Psoas muscle (tissue), 8 donors: ENCODE measurements around the gene USP15. TPM values are rescaled to one million over a fixed set of nuclear protein-coding genes. Genes with fewer than 3 reads are reported as not detected.

Experiments used
- ATAC-seq, 4 donors: fragments of 200-7000 bp; cut with Tn5 transposase; one replicate each; pipeline ENCODE4 v1.9.1; 2020; ENCODE audit warnings: moderate library complexity in 3 of 4, mild to moderate bottlenecking in 2 of 4
- DNase-seq, 2 donors: peaks; one replicate each; pipeline ENCODE4 v3.0.0-alpha.2; 2020
- H3K27ac ChIP-seq: fragments of 200-600 bp; one replicate; pipeline ENCODE4 v1.8.0; 2022
- H3K27me3 ChIP-seq, 3 donors: fragments of 200-600 bp in 1 of 3; one replicate each; pipeline versions ENCODE4 v1.6.1 to v1.8.0; 2013 to 2022; ENCODE audit warnings: low read length in 2 of 3, mild to moderate bottlenecking in 2 of 3, moderate library complexity in 1 of 3; ENCODE audit not compliant: insufficient read depth in 3 of 3
- H3K36me3 ChIP-seq, 2 donors: fragments of 200-600 bp in 1 of 2; one replicate each; pipeline versions ENCODE4 v1.6.1 to v1.8.0; 2013 to 2022; ENCODE audit warnings: low read depth in 1 of 2, mild to moderate bottlenecking in 1 of 2, moderate library complexity in 1 of 2; ENCODE audit not compliant: insufficient read depth in 1 of 2
- H3K4me1 ChIP-seq: fragments of 200-600 bp; one replicate; pipeline ENCODE4 v1.8.0; 2022
- H3K4me3 ChIP-seq: fragments of 200-600 bp; one replicate; pipeline ENCODE4 v1.8.0; 2022; ENCODE audit warnings: mild to moderate bottlenecking
- H3K9me3 ChIP-seq: fragments of 200-600 bp; one replicate; pipeline ENCODE4 v1.8.0; 2022
- WGBS, 3 donors: extraction: QIAGEN DNeasy Blood & Tissue Kit; methylation state at CpG; one replicate each; pipeline versions ENCODE4 v1.1.6 to v1.1.7; 2013; 5-methylcytosine and 5-hydroxymethylcytosine counted together
- intact Hi-C, 2 donors: fragments of 100-400 bp; cut with DNase I; formaldehyde crosslinking; loops; one replicate each; pipeline versions ENCODE4 v1.11.0 to v1.14.2; 2022
- polyA plus RNA-seq, 3 donors: library from polyadenylated mRNA; stranded (reverse); fragments of 200-250 nt; gene quantifications; one replicate each; pipeline ENCODE4 v1.2.3, GENCODE V29; 2013
- total RNA-seq, 4 donors: library from RNA; stranded (reverse); fragmentation: NEBNext Ultra II Directional in 2 of 4; extraction: Animal tissue kit (Norgen Biotek cat#: 25700) in 2 of 4; gene quantifications; one replicate each; pipeline versions ENCODE4 v1.2.1 to v1.2.4, GENCODE V29; 2021 to 2023
- TF ChIP-seq, protein P1 (sequence below): fragments of 200-600 bp; IDR thresholded peaks from one replicate; pipeline ENCODE4 v1.8.0; 2022; ENCODE audit warnings: antibody characterized with exemption
- donor health status: healthy with polysubstance abuse.
- donor health status: DM: no; HTN: no; CAD: no; lungs with moderate emphysema.
- donor health status: Bipolar disorder and iron deficiency.
- donor health status: healthy.
- donor health status: DM: yes; HTN: yes; CAD: no.
- donor health status: DM: no; HTN: no; CAD: no.
- donor health status: DM: no; HTN: no; CAD: no.
- donor health status: DM: yes; HTN: yes; CAD: no.

USP15 gene
- total and polyA plus RNA-seq, 7 donors = 27.6 to 65.6 (median 48.7) TPM

- H3K27me3 ChIP-seq = no peaks in the 10 kb centered on the region
- TF ChIP-seq, protein P1, sequence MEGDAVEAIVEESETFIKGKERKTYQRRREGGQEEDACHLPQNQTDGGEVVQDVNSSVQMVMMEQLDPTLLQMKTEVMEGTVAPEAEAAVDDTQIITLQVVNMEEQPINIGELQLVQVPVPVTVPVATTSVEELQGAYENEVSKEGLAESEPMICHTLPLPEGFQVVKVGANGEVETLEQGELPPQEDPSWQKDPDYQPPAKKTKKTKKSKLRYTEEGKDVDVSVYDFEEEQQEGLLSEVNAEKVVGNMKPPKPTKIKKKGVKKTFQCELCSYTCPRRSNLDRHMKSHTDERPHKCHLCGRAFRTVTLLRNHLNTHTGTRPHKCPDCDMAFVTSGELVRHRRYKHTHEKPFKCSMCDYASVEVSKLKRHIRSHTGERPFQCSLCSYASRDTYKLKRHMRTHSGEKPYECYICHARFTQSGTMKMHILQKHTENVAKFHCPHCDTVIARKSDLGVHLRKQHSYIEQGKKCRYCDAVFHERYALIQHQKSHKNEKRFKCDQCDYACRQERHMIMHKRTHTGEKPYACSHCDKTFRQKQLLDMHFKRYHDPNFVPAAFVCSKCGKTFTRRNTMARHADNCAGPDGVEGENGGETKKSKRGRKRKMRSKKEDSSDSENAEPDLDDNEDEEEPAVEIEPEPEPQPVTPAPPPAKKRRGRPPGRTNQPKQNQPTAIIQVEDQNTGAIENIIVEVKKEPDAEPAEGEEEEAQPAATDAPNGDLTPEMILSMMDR = no peak
- H3K9me3 ChIP-seq = no peaks in the 10 kb centered on the region
- no peak for DNase-seq
- H3K4me1 ChIP-seq = peaks cover 94% of the 10 kb centered on the region
- intact Hi-C loops = loop anchor here (10.0 kb wide), 2 partner anchors 45 to 105 kb away; no protein-coding TSS in a partner anchor
- H3K27ac ChIP-seq = no peak overlapping the region
- ATAC-seq = no peak
- 85 to 90% (median 89%) methylated on average over 3 of the region's 3 CpGs for WGBS, 3 donors
- H3K36me3 ChIP-seq = no peaks in the 10 kb centered on the region
- H3K4me3 ChIP-seq = no peak overlapping the region
Observed at GRCh38 chr12:62269464-62270228, 9.4 kb downstream of the USP15 start.

DNA sequence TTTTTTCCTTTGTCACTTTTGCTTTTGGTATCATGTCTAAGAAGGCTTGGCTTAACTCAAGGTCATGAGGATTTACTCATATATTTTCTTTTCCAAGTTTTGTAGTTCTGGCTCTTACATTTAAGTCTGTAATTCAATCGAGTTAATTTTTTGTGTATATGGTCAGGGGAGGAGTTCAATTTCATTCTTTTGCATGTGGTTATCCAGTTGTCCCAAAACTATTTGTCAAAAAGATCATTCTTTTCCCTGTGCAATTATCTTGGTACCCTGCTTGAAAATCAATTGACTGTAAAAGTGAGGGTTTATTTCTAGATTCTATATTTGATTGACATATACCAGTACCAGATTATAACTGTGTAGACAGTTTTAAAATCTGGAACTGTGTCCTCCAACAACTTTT is 10.2 kb downstream of the USP15 start:
- intact Hi-C loops = no loop called here
- TF ChIP-seq, protein P1 = no peak
- H3K27me3 ChIP-seq = no peaks in the 10 kb centered on the region
- H3K27ac ChIP-seq = no peak overlapping the region
- H3K36me3 ChIP-seq = no peaks in the 10 kb centered on the region
- H3K9me3 ChIP-seq = no peaks in the 10 kb centered on the region
- H3K4me1 ChIP-seq = peaks cover 90% of the 10 kb centered on the region
- ATAC-seq (no peak), DNase-seq (no peak)
- no peak overlapping the region for H3K4me3 ChIP-seq
- 13 to 49% (median 19%) methylated on average over 1 of the region's 1 CpG for WGBS, 3 donors

GRCh38 chr12:62270872-62271271 is 10.7 kb downstream of the USP15 start:
- no peak overlapping the region for H3K4me3 ChIP-seq
- intact Hi-C loops = no loop called here
- H3K36me3 ChIP-seq = no peaks in the 10 kb centered on the region
- ATAC-seq (no peak), DNase-seq (no peak)
- H3K27ac ChIP-seq = no peak overlapping the region
- H3K9me3 ChIP-seq = no peaks in the 10 kb centered on the region
- H3K4me1 ChIP-seq = peaks cover 90% of the 10 kb centered on the region
- 63 to 68% (median 67%) methylated on average over 4 of the region's 4 CpGs for WGBS, 3 donors
- H3K27me3 ChIP-seq = no peaks in the 10 kb centered on the region
- TF ChIP-seq, protein P1 = no peak

GRCh38 chr12:62272936-62273552 is 12.8 kb downstream of the USP15 start:
- H3K36me3 ChIP-seq = no peaks in the 10 kb centered on the region
- DNase-seq = no peak
- no peaks in the 10 kb centered on the region for H3K27me3 ChIP-seq
- intact Hi-C loops = no loop called here
- H3K4me1 ChIP-seq = peaks cover 81% of the 10 kb centered on the region
- peak overlapping the region; percentile 19 for H3K27ac ChIP-seq
- WGBS, 3 donors = 63 to 77% (median 72%) methylated on average over 3 of the region's 3 CpGs
- H3K9me3 ChIP-seq = no peaks in the 10 kb centered on the region
- ATAC-seq = no peak
- no peak overlapping the region for H3K4me3 ChIP-seq
- TF ChIP-seq, protein P1 = no peak
